ENCODE measurements around the gene PIGM. TPM values are rescaled to one million over a fixed set of nuclear protein-coding genes. Genes with fewer than 3 reads are reported as not detected.

The PIGM gene
- total and polyA plus RNA-seq, 2 experiments from 2014 or later = 5.0 TPM

GRCh38 chr1:160018347-160018746 lies 13.4 kb downstream of the PIGM start:
- Histone ChIP-seq H3K36me3 (ENCODE audit: insufficient read depth) (no peaks in the 10 kb centered on the region), H3K27ac (ENCODE audit: low read depth) (no peak overlapping the region), H3K79me2 (replicated peaks; ENCODE audit: insufficient read depth) (no peaks in the 10 kb centered on the region), H3K4me2 (no peak overlapping the region), H2AFZ (no peak overlapping the region), H3K4me1 (ENCODE audit: insufficient read depth) (no peaks in the 10 kb centered on the region), H3K9me2 (ENCODE audit: insufficient read depth) (no peaks in the 10 kb centered on the region), H3K27me3 (ENCODE audit: insufficient read depth) (no peaks in the 10 kb centered on the region), H4K20me1 (replicated peaks; ENCODE audit: insufficient read depth) (no peaks in the 10 kb centered on the region), H3K4me3 (no peak overlapping the region), H3F3A (replicated peaks; ENCODE audit: low read depth) (no peaks in the 10 kb centered on the region)
- Mint-ChIP-seq H3K36me3 (ENCODE audit: low read depth) (no peaks in the 10 kb centered on the region), H3K27ac (no peak overlapping the region), H3K9me3 (no peaks in the 10 kb centered on the region), H3K27me3 (ENCODE audit: insufficient read depth, low read depth, poor library complexity) (no peaks in the 10 kb centered on the region), H3K4me3 (no peak overlapping the region), H3K4me1 (no peaks in the 10 kb centered on the region)
- DNase-seq (ENCODE audit: low spot score) = no peak
- TF ChIP-seq CREB1 (CRISPR knock-in tag; IDR thresholded peaks at IDR 0.05; ENCODE audit: low read depth) = no peak
- TF ChIP-seq, protein P1, sequence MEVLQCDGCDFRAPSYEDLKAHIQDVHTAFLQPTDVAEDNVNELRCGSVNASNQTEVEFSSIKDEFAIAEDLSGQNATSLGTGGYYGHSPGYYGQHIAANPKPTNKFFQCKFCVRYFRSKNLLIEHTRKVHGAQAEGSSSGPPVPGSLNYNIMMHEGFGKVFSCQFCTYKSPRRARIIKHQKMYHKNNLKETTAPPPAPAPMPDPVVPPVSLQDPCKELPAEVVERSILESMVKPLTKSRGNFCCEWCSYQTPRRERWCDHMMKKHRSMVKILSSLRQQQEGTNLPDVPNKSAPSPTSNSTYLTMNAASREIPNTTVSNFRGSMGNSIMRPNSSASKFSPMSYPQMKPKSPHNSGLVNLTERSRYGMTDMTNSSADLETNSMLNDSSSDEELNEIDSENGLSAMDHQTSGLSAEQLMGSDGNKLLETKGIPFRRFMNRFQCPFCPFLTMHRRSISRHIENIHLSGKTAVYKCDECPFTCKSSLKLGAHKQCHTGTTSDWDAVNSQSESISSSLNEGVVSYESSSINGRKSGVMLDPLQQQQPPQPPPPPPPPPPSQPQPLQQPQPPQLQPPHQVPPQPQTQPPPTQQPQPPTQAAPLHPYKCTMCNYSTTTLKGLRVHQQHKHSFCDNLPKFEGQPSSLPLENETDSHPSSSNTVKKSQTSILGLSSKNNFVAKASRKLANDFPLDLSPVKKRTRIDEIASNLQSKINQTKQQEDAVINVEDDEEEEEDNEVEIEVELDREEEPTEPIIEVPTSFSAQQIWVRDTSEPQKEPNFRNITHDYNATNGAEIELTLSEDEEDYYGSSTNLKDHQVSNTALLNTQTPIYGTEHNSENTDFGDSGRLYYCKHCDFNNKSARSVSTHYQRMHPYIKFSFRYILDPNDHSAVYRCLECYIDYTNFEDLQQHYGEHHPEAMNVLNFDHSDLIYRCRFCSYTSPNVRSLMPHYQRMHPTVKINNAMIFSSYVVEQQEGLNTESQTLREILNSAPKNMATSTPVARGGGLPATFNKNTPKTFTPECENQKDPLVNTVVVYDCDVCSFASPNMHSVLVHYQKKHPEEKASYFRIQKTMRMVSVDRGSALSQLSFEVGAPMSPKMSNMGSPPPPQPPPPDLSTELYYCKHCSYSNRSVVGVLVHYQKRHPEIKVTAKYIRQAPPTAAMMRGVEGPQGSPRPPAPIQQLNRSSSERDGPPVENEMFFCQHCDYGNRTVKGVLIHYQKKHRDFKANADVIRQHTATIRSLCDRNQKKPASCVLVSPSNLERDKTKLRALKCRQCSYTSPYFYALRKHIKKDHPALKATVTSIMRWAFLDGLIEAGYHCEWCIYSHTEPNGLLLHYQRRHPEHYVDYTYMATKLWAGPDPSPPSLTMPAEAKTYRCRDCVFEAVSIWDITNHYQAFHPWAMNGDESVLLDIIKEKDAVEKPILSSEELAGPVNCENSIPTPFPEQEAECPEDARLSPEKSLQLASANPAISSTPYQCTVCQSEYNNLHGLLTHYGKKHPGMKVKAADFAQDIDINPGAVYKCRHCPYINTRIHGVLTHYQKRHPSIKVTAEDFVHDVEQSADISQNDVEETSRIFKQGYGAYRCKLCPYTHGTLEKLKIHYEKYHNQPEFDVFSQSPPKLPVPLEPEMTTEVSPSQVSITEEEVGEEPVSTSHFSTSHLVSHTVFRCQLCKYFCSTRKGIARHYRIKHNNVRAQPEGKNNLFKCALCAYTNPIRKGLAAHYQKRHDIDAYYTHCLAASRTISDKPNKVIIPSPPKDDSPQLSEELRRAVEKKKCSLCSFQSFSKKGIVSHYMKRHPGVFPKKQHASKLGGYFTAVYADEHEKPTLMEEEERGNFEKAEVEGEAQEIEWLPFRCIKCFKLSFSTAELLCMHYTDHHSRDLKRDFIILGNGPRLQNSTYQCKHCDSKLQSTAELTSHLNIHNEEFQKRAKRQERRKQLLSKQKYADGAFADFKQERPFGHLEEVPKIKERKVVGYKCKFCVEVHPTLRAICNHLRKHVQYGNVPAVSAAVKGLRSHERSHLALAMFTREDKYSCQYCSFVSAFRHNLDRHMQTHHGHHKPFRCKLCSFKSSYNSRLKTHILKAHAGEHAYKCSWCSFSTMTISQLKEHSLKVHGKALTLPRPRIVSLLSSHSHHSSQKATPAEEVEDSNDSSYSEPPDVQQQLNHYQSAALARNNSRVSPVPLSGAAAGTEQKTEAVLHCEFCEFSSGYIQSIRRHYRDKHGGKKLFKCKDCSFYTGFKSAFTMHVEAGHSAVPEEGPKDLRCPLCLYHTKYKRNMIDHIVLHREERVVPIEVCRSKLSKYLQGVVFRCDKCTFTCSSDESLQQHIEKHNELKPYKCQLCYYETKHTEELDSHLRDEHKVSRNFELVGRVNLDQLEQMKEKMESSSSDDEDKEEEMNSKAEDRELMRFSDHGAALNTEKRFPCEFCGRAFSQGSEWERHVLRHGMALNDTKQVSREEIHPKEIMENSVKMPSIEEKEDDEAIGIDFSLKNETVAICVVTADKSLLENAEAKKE (CRISPR knock-in tag; IDR thresholded peaks at IDR 0.05) = no peak
- no peak for TF ChIP-seq ZNF331 (CRISPR knock-in tag; IDR thresholded peaks at IDR 0.05; ENCODE audit: low read depth)
- no peak for TF ChIP-seq EZH2 (IDR thresholded peaks at IDR 0.05; ENCODE audit: low read depth, unreplicated experiment)
- no peak for TF ChIP-seq POLR2AphosphoS5 (IDR thresholded peaks at IDR 0.05; ENCODE audit: low read depth)
- no peak for TF ChIP-seq JUNB (IDR thresholded peaks at IDR 0.05; ENCODE audit: unreplicated experiment)
- no peak for TF ChIP-seq EZH2phosphoT487 (IDR thresholded peaks at IDR 0.05; ENCODE audit: unreplicated experiment)
- TF ChIP-seq STAT1 (IDR thresholded peaks at IDR 0.05; ENCODE audit: unreplicated experiment) = no peak
- TF ChIP-seq, protein P2, sequence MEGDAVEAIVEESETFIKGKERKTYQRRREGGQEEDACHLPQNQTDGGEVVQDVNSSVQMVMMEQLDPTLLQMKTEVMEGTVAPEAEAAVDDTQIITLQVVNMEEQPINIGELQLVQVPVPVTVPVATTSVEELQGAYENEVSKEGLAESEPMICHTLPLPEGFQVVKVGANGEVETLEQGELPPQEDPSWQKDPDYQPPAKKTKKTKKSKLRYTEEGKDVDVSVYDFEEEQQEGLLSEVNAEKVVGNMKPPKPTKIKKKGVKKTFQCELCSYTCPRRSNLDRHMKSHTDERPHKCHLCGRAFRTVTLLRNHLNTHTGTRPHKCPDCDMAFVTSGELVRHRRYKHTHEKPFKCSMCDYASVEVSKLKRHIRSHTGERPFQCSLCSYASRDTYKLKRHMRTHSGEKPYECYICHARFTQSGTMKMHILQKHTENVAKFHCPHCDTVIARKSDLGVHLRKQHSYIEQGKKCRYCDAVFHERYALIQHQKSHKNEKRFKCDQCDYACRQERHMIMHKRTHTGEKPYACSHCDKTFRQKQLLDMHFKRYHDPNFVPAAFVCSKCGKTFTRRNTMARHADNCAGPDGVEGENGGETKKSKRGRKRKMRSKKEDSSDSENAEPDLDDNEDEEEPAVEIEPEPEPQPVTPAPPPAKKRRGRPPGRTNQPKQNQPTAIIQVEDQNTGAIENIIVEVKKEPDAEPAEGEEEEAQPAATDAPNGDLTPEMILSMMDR (conservative IDR thresholded peaks at IDR 0.05; ENCODE audit: low read depth in 2 of 2) = no peak
- no peak for TF ChIP-seq NANOG (IDR thresholded peaks at IDR 0.05; ENCODE audit: borderline replicate concordance)
- no peak for TF ChIP-seq ZNF114 (CRISPR knock-in tag; IDR thresholded peaks at IDR 0.05)
- TF ChIP-seq, protein P3, sequence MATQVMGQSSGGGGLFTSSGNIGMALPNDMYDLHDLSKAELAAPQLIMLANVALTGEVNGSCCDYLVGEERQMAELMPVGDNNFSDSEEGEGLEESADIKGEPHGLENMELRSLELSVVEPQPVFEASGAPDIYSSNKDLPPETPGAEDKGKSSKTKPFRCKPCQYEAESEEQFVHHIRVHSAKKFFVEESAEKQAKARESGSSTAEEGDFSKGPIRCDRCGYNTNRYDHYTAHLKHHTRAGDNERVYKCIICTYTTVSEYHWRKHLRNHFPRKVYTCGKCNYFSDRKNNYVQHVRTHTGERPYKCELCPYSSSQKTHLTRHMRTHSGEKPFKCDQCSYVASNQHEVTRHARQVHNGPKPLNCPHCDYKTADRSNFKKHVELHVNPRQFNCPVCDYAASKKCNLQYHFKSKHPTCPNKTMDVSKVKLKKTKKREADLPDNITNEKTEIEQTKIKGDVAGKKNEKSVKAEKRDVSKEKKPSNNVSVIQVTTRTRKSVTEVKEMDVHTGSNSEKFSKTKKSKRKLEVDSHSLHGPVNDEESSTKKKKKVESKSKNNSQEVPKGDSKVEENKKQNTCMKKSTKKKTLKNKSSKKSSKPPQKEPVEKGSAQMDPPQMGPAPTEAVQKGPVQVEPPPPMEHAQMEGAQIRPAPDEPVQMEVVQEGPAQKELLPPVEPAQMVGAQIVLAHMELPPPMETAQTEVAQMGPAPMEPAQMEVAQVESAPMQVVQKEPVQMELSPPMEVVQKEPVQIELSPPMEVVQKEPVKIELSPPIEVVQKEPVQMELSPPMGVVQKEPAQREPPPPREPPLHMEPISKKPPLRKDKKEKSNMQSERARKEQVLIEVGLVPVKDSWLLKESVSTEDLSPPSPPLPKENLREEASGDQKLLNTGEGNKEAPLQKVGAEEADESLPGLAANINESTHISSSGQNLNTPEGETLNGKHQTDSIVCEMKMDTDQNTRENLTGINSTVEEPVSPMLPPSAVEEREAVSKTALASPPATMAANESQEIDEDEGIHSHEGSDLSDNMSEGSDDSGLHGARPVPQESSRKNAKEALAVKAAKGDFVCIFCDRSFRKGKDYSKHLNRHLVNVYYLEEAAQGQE (IDR thresholded peaks at IDR 0.05; ENCODE audit: unreplicated experiment) = no peak
- TF ChIP-seq, protein P4, sequence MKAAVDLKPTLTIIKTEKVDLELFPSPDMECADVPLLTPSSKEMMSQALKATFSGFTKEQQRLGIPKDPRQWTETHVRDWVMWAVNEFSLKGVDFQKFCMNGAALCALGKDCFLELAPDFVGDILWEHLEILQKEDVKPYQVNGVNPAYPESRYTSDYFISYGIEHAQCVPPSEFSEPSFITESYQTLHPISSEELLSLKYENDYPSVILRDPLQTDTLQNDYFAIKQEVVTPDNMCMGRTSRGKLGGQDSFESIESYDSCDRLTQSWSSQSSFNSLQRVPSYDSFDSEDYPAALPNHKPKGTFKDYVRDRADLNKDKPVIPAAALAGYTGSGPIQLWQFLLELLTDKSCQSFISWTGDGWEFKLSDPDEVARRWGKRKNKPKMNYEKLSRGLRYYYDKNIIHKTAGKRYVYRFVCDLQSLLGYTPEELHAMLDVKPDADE (IDR thresholded peaks at IDR 0.05) = no peak
- no peak for ATAC-seq

Measured in GM23338 (cell line).